NCI-H1105 treated with DMSO at 0.1 percent for 48 hours (cell line): ENCODE results near the gene LONP2.
"Not testable (repeated sequence)": the region's sequence is repeated elsewhere in the genome, so short reads cannot be mapped to it uniquely, and the experiment has no call there.

Experiments
- DNase-seq: peaks from one replicate; lab custom pipeline; 2025; lab: John Stamatoyannopoulos, UW

The LONP2 gene

GRCh38 chr16:48291303-48291702 is 47.2 kb downstream of the LONP2 start:
- no peak for DNase-seq

- DNase-seq = no peak
These were observed 47.7 kb downstream of the LONP2 start for GRCh38 chr16:48291754-48292153.

- no peak for DNase-seq
These were observed 48.4 kb downstream of the LONP2 start for GRCh38 chr16:48292452-48292851.

GRCh38 chr16:48294724-48295123 is 50.6 kb downstream of the LONP2 start:
- no peak for DNase-seq

- DNase-seq = no peak
These were observed 51.6 kb downstream of the LONP2 start for GRCh38 chr16:48295488-48296281.

- no peak for DNase-seq
These were observed 55.4 kb downstream of the LONP2 start for GRCh38 chr16:48299471-48299870.

GRCh38 chr16:48300391-48300856 is 56.3 kb downstream of the LONP2 start:
- DNase-seq = no peak

- no peak for DNase-seq
These were observed 64.4 kb downstream of the LONP2 start for GRCh38 chr16:48308535-48308934.

GRCh38 chr16:48310908-48311641 is 67.0 kb downstream of the LONP2 start:
- DNase-seq = no peak

- DNase-seq = not testable (repeated sequence)
These were observed 69.8 kb downstream of the LONP2 start for GRCh38 chr16:48313905-48314304.

GRCh38 chr16:48317026-48317425 is 72.9 kb downstream of the LONP2 start:
- DNase-seq = no peak

- DNase-seq = no peak
These were observed 73.7 kb downstream of the LONP2 start for GRCh38 chr16:48317614-48318315.

GRCh38 chr16:48318630-48319029 is 74.5 kb downstream of the LONP2 start:
- DNase-seq = no peak

- DNase-seq = no peak
These were observed 77.4 kb downstream of the LONP2 start for GRCh38 chr16:48321317-48322036.

GRCh38 chr16:48323783-48324775 is 80.0 kb downstream of the LONP2 start:
- no peak for DNase-seq

GRCh38 chr16:48326915-48327314 is 82.8 kb downstream of the LONP2 start:
- no peak for DNase-seq

GRCh38 chr16:48329138-48329537 is 85.0 kb downstream of the LONP2 start:
- no peak for DNase-seq

- DNase-seq = no peak
These were observed 86.2 kb downstream of the LONP2 start for GRCh38 chr16:48330189-48330840.

- no peak for DNase-seq
These were observed 86.7 kb downstream of the LONP2 start for GRCh38 chr16:48330841-48331192.

GRCh38 chr16:48332978-48333377 is 88.9 kb downstream of the LONP2 start:
- DNase-seq = no peak
